HG02852 (cell line): Measurements from ENCODE around the gene CEP57L1.

Experiments
- ATAC-seq: cut with Tn5 transposase; IDR thresholded peaks from one replicate; pipeline ENCODE4 v1.9.1; 2021; ENCODE audit warnings: mild to moderate bottlenecking, moderate library complexity; ENCODE audit not compliant: unreplicated experiment

CEP57L1 gene

DNA sequence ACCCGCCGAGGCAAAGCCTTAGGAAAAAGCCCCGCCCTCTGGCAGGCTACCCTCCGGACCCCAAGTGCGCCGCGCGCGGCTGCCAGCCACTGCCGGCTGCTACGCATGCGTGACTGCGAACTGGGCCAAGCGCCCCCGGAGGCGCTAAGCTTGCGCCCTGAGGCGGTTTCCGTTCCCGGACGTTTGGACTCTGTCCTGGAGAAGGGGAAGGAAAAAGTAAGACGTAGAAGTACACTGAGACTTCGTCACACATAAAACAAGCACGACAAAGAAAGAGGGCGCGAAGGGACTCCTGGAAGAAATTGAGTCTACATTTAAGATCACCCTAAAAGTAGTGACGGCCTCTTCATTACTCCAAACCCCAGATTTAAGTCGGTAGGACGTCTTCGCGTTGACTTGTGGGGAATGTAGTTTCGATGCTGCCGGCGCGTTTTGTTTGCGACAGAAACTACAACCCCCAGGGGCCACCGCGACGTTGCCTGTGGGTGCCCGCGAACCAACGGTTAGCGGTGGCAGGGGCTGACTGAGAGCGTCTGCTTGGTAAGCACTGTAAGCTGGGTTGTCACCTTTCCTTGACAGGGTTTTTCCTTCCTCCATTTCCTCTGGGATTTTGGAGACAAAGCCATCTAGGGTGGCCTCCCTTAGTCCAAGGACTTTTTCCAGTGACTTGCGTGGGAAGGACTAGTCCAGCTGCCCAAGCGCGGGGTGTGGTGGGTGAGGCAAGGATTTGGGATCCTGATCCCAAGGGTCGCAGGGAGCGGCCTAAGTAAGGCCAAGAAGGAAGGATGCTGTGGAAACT lies at the start of gene CEP57L1:
CEP57L1 (plus strand) TSS at position 472 of the 799 bp plus-strand sequence. CDS start 49,715 bp downstream, outside the sequence.
- peak; percentile 65 for ATAC-seq

DNA sequence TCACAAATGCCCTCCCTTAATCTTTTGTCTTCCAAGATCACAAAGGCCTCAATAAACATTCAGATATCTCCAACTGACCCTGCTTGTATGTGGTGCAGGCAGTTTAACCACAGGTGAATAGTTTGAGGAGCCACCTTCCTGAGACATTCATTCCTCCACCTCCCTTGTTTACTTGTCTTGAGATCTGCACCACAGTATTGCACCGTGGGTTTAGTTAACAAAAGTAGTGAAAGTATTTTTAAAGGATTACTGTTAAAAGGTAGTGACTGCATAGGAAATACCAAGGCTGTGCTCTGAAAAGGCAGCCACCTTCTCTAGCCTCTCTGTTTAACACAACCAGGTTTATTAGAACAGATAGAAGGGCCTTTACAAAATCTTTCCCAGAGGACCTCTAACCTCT lies 47.1 kb upstream of the CEP57L1 start:
- ATAC-seq: no peak

DNA sequence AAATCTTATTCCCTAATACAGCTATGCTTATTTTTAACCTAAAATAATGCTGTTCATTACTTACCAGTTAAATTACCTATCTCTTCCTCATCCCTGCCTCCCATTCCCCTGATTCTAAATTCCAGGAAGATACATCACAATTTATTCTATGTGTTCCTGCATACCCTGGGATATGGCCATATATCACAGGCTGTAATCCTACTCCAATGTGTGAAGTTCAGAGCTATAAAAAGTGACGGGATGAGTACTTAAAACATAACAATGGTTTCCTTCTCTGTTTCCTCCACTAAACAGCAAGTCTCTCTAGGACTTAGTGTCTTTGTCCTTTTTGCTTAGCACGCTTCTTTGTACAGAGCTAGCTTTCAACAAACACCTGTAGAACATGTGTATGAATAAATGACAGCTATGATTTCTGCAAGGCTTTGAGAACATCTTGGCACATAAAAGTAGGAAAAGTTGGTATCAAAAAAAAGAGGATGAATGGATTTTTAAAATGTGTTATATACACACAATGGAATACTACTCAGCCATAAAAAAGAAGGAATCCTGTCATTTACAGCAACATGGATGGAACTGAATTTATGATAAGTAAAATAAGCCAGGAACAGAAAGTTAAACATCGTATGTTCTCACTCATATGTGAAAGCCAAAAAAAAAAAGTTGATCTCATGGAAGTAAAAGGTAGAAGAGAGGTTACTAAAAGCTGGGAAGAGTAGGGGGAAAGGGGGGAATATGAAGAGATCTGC lies 46.5 kb upstream of the CEP57L1 start:
- ATAC-seq: no peak

DNA sequence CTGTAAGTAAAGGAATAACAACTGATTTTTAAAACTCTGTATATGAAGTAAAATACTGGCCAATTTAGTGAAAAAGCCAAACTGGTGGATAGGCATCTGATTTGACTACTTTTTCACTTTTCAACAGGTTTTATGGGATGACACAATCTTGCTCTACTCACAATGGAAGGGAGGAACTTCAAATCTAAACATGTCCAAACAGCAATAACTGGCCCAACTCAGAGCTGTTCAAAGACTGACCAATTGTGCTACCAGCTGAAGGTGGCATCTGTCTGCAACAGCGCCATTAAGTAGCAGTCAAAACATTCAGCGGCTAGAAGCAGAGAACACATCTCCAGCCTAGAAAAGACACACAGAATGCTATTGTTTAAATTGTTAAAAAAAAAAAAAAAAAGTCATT lies 45.3 kb upstream of the CEP57L1 start:
- ATAC-seq: no peak

DNA sequence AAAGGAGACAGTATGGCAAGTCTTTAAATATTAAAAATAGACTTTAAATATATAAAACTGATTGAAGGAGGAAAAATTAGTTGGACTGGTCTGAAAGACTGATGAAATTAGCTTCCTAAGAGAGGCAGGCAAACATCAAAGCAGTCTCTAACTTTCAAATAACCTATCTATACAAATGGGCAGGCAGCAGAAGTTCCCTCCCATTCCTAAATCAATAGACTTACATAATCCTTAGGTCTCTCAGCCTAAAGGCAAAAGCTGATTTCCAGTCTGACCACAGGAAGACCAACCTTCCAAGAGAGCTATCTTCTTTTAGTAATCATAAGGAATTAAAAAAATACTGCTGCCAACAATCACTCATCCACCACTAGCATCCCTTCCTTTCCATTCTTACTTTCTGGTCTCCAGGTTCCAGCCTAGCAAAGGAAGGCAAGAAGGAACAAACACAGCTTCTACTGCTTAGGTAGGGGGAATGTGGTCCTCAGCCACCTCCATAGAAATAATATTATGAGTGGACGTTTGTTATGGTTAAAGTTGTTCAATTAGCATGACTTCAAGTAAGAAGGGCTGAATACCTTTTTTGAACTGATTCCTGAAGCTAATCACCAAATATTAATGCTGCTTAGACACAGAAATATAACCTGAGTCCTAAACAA lies 44.7 kb upstream of the CEP57L1 start:
- ATAC-seq: no peak

- no peak for ATAC-seq
These were observed 43.8 kb upstream of the CEP57L1 start for GRCh38 chr6:109051301-109052017.

GRCh38 chr6:109052018-109052651 lies 43.2 kb upstream of the CEP57L1 start:
- ATAC-seq: no peak

DNA sequence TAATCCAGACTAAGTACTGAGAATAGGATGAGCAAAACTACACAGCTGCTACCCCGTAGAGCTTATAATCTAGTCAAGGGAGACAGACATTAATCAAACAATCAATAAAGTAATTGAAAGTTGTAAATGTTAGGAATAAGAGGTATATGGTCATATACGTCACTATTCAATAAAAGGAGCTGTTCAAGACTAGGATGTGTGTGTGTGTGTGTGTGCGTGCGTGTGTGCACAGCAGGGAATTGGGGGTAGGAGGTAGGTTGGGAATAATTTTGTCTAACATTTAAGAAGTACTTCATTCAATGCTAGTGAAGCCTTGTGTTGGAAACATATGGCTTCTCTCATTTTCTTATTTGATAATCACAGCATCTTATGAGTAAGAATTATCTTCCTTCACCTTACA lies 42.5 kb upstream of the CEP57L1 start:
- no peak for ATAC-seq

- no peak for ATAC-seq
These were observed 42.0 kb upstream of the CEP57L1 start for GRCh38 chr6:109053336-109053735.

GRCh38 chr6:109055771-109056235 lies 39.5 kb upstream of the CEP57L1 start:
- ATAC-seq: no peak

- no peak for ATAC-seq
These were observed 38.6 kb upstream of the CEP57L1 start for GRCh38 chr6:109056661-109057060.

DNA sequence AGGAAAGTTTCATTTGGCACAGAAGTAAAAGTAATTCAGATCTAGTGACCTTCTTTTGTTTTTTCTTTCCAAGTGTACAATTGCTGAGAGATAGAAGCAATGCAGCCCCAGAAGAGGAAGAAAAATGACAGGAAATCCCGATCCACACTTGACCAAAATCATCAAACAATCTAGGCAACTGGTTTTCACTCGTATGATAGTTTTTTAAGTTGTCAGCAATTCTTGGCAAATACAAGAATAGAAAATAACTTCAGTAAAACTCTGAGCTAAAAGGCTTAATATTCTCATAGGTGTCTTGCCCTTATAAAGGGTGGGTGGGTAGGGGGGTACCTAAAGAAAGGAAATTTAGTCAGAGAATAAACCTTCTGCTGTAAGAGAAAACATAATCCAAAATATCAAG lies 36.7 kb upstream of the CEP57L1 start:
- no peak for ATAC-seq

DNA sequence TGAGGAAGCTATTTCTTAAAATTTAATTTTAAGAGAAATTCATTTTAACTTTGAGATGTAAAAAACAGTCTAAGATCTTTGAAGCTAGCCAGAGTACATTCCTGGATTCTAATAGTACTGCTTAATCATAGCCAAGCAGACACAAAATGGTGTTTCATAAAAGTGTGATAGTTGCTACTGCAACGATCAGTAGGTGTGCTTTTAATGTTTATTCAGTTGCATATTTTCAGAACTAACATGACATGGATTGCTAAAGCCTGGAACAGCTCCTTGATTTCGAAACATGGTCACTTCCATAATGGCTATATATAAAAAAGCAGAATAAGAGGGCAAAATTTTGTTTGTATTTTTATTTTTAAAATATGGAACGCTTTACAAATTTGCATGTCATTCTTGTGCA lies 36.2 kb upstream of the CEP57L1 start:
- no peak for ATAC-seq

GRCh38 chr6:109059571-109060021 lies 35.7 kb upstream of the CEP57L1 start:
- ATAC-seq: no peak

- ATAC-seq: no peak
These were observed 34.7 kb upstream of the CEP57L1 start for GRCh38 chr6:109060571-109060970.

GRCh38 chr6:109062216-109062615 lies 33.1 kb upstream of the CEP57L1 start:
- no peak for ATAC-seq

- ATAC-seq: no peak
These were observed 32.4 kb upstream of the CEP57L1 start for GRCh38 chr6:109062767-109063352.

DNA sequence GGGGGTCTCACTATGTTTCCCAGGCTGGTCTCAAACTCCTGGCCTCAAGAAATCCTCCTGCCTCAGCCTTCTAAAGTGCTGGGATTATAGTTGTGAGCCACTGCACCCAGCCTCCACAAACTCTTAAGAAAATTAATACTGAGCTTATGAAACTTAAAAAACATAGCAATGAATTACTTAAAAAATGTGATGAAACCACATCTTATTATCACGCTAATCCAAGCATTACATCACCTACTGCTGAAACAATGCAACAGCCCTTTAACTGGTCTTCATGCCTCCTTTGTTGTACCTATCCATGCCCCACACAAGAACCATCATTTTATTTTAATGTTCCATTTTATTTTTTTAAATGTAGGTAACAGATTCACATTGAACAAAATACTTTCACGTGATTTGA lies 25.6 kb upstream of the CEP57L1 start:
- ATAC-seq: no peak

GRCh38 chr6:109071125-109071917 lies 24.0 kb upstream of the CEP57L1 start:
- no peak for ATAC-seq
